GM23338 (cell line): Measurements from ENCODE around the gene EIF4A3. TPM values are rescaled to one million over a fixed set of nuclear protein-coding genes. Genes with fewer than 3 reads are reported as not detected.

ENCODE experiments used
- ATAC-seq: fragments of 200-7000 bp; cut with Tn5 transposase; 3 replicates; pipeline ENCODE4 v1.9.1; 2020
- DNase-seq: peaks from one replicate; pipeline ENCODE4 v3.0.0-alpha.2; 2015; ENCODE audit warnings: low spot score
- H2AFZ ChIP-seq: fragments of 200-600 bp; sonication (generic); 2 replicates; pipeline ENCODE4 v1.8.0; 2016; ENCODE audit warnings: antibody characterized with exemption, mild to moderate bottlenecking, moderate library complexity
- H3F3A ChIP-seq: fragments of 200-600 bp; sonication (generic); replicated peaks from 2 replicates; pipeline ENCODE4 v1.8.0; 2017; ENCODE audit warnings: antibody characterized with exemption, mixed run types, low read depth
- H3K27ac ChIP-seq: fragments of 200-600 bp; sonication (generic); 2 replicates; pipeline ENCODE4 v1.6.1; 2016; ENCODE audit warnings: low read depth
- H3K27me3 ChIP-seq: fragments of 200-600 bp; sonication (generic); 2 replicates; pipeline ENCODE4 v1.8.0; 2016; ENCODE audit warnings: mild to moderate bottlenecking, mixed run types, moderate library complexity; ENCODE audit not compliant: insufficient read depth
- H3K36me3 ChIP-seq: fragments of 200-600 bp; sonication (generic); 2 replicates; pipeline ENCODE4 v1.8.0; 2016; ENCODE audit warnings: mild to moderate bottlenecking; ENCODE audit not compliant: insufficient read depth
- H3K4me1 ChIP-seq: fragments of 200-600 bp; sonication (generic); 2 replicates; pipeline ENCODE4 v1.8.0; 2016; ENCODE audit warnings: mild to moderate bottlenecking, moderate library complexity; ENCODE audit not compliant: insufficient read depth
- H3K4me2 ChIP-seq: fragments of 200-600 bp; sonication (generic); 2 replicates; pipeline ENCODE4 v1.7.1; 2017; ENCODE audit warnings: mixed run types
- H3K4me3 ChIP-seq: fragments of 200-600 bp; sonication (generic); 2 replicates; pipeline ENCODE4 v1.6.1; 2016; ENCODE audit warnings: mixed run types
- H3K79me2 ChIP-seq: fragments of 200-600 bp; sonication (generic); replicated peaks from 2 replicates; pipeline ENCODE4 v1.8.0; 2017; ENCODE audit warnings: mild to moderate bottlenecking; ENCODE audit not compliant: insufficient read depth
- H3K9me2 ChIP-seq: fragments of 200-600 bp; sonication (generic); 2 replicates; pipeline ENCODE4 v1.8.0; 2017; ENCODE audit not compliant: insufficient read depth
- H4K20me1 ChIP-seq: fragments of 200-600 bp; sonication (generic); replicated peaks from 2 replicates; pipeline ENCODE4 v1.8.0; 2017; ENCODE audit warnings: mild to moderate bottlenecking; ENCODE audit not compliant: insufficient read depth
- H3K27ac Mint-ChIP-seq: 2 replicates; pipeline ENCODE4 v1.8.0; 2020; ENCODE audit warnings: inconsistent platforms, mild to moderate bottlenecking, moderate library complexity, mixed read lengths
- H3K27me3 Mint-ChIP-seq: 3 replicates; pipeline ENCODE4 v1.8.0; 2022; ENCODE audit warnings: low read depth, mild to moderate bottlenecking, moderate library complexity, mixed read lengths, inconsistent platforms; ENCODE audit not compliant: insufficient read depth, poor library complexity
- H3K36me3 Mint-ChIP-seq: 3 replicates; pipeline ENCODE4 v1.8.0; 2021; ENCODE audit warnings: low read depth, mild to moderate bottlenecking, inconsistent platforms, moderate library complexity, mixed read lengths
- H3K4me1 Mint-ChIP-seq: 3 replicates; pipeline ENCODE4 v1.8.0; 2020; ENCODE audit warnings: mild to moderate bottlenecking, inconsistent platforms, mixed read lengths
- H3K4me3 Mint-ChIP-seq: 3 replicates; pipeline ENCODE4 v1.8.0; 2021; ENCODE audit warnings: moderate library complexity, mild to moderate bottlenecking, inconsistent platforms, mixed read lengths
- H3K9me3 Mint-ChIP-seq: 3 replicates; pipeline ENCODE4 v1.8.0; 2020; ENCODE audit warnings: moderate library complexity, mild to moderate bottlenecking, inconsistent platforms, mixed read lengths
- CREB1 ChIP-seq: fragments of 250-450 bp; sonication (Bioruptor Pico); IDR thresholded peaks from 2 replicates; pipeline ENCODE4 v1.5.0; 2020; ENCODE audit warnings: low read depth, mild to moderate bottlenecking, moderate library complexity
- EZH2 ChIP-seq: fragments of 200-600 bp; sonication (generic); IDR thresholded peaks from one replicate; pipeline ENCODE4 v1.8.0; 2017; ENCODE audit warnings: antibody characterized with exemption, mild to moderate bottlenecking, low read depth; ENCODE audit not compliant: unreplicated experiment
- EZH2phosphoT487 ChIP-seq: fragments of 200-600 bp; sonication (generic); IDR thresholded peaks from one replicate; pipeline ENCODE4 v1.8.1; 2018; ENCODE audit warnings: antibody characterized with exemption; ENCODE audit not compliant: unreplicated experiment
- JUNB ChIP-seq: IDR thresholded peaks from one replicate; pipeline ENCODE4 v1.6.1; 2016; ENCODE audit warnings: antibody characterized with exemption; ENCODE audit not compliant: unreplicated experiment
- NANOG ChIP-seq: IDR thresholded peaks from 2 replicates; pipeline ENCODE4 v1.6.1; 2016; ENCODE audit warnings: antibody characterized with exemption, borderline replicate concordance
- POLR2AphosphoS5 ChIP-seq: IDR thresholded peaks from 2 replicates; pipeline ENCODE4 v1.6.1; 2016; ENCODE audit warnings: antibody characterized with exemption, low read depth
- STAT1 ChIP-seq: IDR thresholded peaks from one replicate; pipeline ENCODE4 v1.6.1; 2016; ENCODE audit warnings: antibody characterized with exemption; ENCODE audit not compliant: unreplicated experiment
- ZNF114 ChIP-seq: fragments of 250-450 bp; sonication (Bioruptor Pico); IDR thresholded peaks from 2 replicates; pipeline ENCODE4 v1.5.0; 2020; ENCODE audit warnings: mild to moderate bottlenecking, moderate library complexity
- ZNF331 ChIP-seq: fragments of 250-450 bp; sonication (Bioruptor Pico); IDR thresholded peaks from 2 replicates; pipeline ENCODE4 v1.5.0; 2020; ENCODE audit warnings: low read depth, mild to moderate bottlenecking, moderate library complexity
- polyA plus RNA-seq: library from polyadenylated mRNA; unstranded; fragments of >200 nt; fragmentation: Nextera tagmentation; extraction: Ambion mirVana; gene quantifications from 2 replicates; pipeline ENCODE4 v1.2.1, GENCODE V29; 2016
- total RNA-seq: library from RNA; depleted of rRNA; stranded (reverse); fragments of >200 nt; shearing (Covaris generic); gene quantifications from 2 replicates; pipeline ENCODE4 v1.2.3, GENCODE V29; 2014
- TF ChIP-seq, protein P1 (sequence below): IDR thresholded peaks from 2 replicates; pipeline ENCODE4 v1.6.1; 2016; ENCODE audit warnings: antibody characterized with exemption
- TF ChIP-seq, protein P2 (sequence below): IDR thresholded peaks from one replicate; pipeline ENCODE4 v1.6.1; 2018; ENCODE audit warnings: antibody characterized with exemption; ENCODE audit not compliant: unreplicated experiment
- TF ChIP-seq, protein P3 (sequence below), 2 experiments: fragments of 200-600 bp in 1 of 2; sonication (generic) in 1 of 2; conservative IDR thresholded peaks; 2 replicates each; pipeline versions ENCODE4 v1.5.1 to v1.6.1; 2016 to 2017; ENCODE audit warnings: antibody characterized with exemption in 2 of 2, low read depth in 2 of 2, mild to moderate bottlenecking in 2 of 2, moderate library complexity in 1 of 2

Gene EIF4A3
- total and polyA plus RNA-seq, 2 experiments from 2014 or later = 146 to 156 TPM

DNA sequence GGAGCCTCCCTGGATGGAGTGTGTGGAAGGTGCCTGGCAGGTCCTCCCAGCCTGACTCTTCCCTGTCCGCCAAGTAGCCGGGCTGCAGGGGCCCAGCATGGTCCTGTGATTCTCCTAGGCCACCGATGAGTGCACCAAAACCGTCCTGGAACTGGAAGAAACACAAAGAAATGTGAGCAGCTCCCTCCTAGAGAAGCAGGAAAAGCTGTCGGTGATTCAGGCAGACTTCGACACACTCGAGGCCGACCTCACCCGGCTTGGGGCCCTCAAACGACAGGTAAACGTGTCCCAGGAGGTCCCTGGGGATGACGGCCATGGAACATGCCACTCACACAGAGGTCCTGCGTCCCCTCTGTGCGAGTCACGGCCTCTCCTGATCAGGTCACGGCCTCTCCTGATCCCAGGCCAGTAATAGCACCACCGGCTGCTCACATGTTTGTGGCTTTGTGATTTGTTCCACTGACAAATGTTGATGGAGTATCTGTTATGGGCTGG, 49.8 kb downstream of the EIF4A3 start:
- Histone ChIP-seq H3K27me3 (peaks cover 8% of the 10 kb centered on the region; the same call in 1 of the 2 replicates), H3K36me3 (no peaks in the 10 kb centered on the region), H3K4me1 (peaks cover 5% of the 10 kb centered on the region; the same call in 1 of the 2 replicates), H3K27ac (no peak overlapping the region), H3K4me2 (no peak overlapping the region), H3K9me2 (no peaks in the 10 kb centered on the region), H2AFZ (no peak overlapping the region), H4K20me1 (no peaks in the 10 kb centered on the region), H3K4me3 (no peak overlapping the region), H3K79me2 (0 out of 2 replicates have a peak, but pooled peaks cover under 1% of the 10 kb centered on the region), H3F3A (0 out of 2 replicates have a peak, but pooled peaks cover 4% of the 10 kb centered on the region)
- ATAC-seq (no peak), DNase-seq (no peak)
- no peak for TF ChIP-seq JUNB
- TF ChIP-seq, protein P1, sequence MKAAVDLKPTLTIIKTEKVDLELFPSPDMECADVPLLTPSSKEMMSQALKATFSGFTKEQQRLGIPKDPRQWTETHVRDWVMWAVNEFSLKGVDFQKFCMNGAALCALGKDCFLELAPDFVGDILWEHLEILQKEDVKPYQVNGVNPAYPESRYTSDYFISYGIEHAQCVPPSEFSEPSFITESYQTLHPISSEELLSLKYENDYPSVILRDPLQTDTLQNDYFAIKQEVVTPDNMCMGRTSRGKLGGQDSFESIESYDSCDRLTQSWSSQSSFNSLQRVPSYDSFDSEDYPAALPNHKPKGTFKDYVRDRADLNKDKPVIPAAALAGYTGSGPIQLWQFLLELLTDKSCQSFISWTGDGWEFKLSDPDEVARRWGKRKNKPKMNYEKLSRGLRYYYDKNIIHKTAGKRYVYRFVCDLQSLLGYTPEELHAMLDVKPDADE = no peak
- no peak for TF ChIP-seq EZH2
- TF ChIP-seq, protein P2, sequence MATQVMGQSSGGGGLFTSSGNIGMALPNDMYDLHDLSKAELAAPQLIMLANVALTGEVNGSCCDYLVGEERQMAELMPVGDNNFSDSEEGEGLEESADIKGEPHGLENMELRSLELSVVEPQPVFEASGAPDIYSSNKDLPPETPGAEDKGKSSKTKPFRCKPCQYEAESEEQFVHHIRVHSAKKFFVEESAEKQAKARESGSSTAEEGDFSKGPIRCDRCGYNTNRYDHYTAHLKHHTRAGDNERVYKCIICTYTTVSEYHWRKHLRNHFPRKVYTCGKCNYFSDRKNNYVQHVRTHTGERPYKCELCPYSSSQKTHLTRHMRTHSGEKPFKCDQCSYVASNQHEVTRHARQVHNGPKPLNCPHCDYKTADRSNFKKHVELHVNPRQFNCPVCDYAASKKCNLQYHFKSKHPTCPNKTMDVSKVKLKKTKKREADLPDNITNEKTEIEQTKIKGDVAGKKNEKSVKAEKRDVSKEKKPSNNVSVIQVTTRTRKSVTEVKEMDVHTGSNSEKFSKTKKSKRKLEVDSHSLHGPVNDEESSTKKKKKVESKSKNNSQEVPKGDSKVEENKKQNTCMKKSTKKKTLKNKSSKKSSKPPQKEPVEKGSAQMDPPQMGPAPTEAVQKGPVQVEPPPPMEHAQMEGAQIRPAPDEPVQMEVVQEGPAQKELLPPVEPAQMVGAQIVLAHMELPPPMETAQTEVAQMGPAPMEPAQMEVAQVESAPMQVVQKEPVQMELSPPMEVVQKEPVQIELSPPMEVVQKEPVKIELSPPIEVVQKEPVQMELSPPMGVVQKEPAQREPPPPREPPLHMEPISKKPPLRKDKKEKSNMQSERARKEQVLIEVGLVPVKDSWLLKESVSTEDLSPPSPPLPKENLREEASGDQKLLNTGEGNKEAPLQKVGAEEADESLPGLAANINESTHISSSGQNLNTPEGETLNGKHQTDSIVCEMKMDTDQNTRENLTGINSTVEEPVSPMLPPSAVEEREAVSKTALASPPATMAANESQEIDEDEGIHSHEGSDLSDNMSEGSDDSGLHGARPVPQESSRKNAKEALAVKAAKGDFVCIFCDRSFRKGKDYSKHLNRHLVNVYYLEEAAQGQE = no peak
- no peak for TF ChIP-seq NANOG
- TF ChIP-seq STAT1 = no peak
- TF ChIP-seq POLR2AphosphoS5 = no peak
- no peak for TF ChIP-seq EZH2phosphoT487
- no peak for TF ChIP-seq ZNF114
- TF ChIP-seq ZNF331 (CRISPR knock-in tag) = no peak
- no peak for TF ChIP-seq CREB1 (CRISPR knock-in tag)
- peaks cover 5% of the 10 kb centered on the region for H3K4me1 Mint-ChIP-seq
- no peaks in the 10 kb centered on the region; the same call in 2 of the 3 replicates for H3K9me3 Mint-ChIP-seq
- no peak overlapping the region for H3K27ac Mint-ChIP-seq
- peaks cover 17% of the 10 kb centered on the region for H3K27me3 Mint-ChIP-seq
- H3K36me3 Mint-ChIP-seq = no peaks in the 10 kb centered on the region; the same call in 2 of the 3 replicates
- no peak overlapping the region for H3K4me3 Mint-ChIP-seq

GRCh38 chr17:80096561-80097021, 50.3 kb downstream of the EIF4A3 start:
- no peaks in the 10 kb centered on the region for H4K20me1 ChIP-seq
- ATAC-seq (no peak), DNase-seq (no peak)
- H3F3A ChIP-seq = 0 out of 2 replicates have a peak, but pooled peaks cover 4% of the 10 kb centered on the region
- no peaks in the 10 kb centered on the region for H3K36me3 ChIP-seq
- peaks cover 8% of the 10 kb centered on the region; the same call in 1 of the 2 replicates for H3K27me3 ChIP-seq
- H3K4me1 ChIP-seq = peaks cover 3% of the 10 kb centered on the region; the same call in 1 of the 2 replicates
- no peak overlapping the region for H2AFZ ChIP-seq
- Mint-ChIP-seq H3K9me3 (no peaks in the 10 kb centered on the region), H3K36me3 (no peaks in the 10 kb centered on the region; the same call in 2 of the 3 replicates), H3K27me3 (peaks cover 12% of the 10 kb centered on the region), H3K4me3 (no peak overlapping the region), H3K4me1 (peaks cover 2% of the 10 kb centered on the region), H3K27ac (no peak overlapping the region)
- H3K27ac ChIP-seq = no peak overlapping the region
- no peaks in the 10 kb centered on the region for H3K79me2 ChIP-seq
- H3K9me2 ChIP-seq = no peaks in the 10 kb centered on the region
- no peak overlapping the region for H3K4me2 ChIP-seq
- H3K4me3 ChIP-seq = no peak overlapping the region
- TF ChIP-seq NANOG = no peak
- TF ChIP-seq EZH2phosphoT487 = no peak
- no peak for TF ChIP-seq EZH2
- TF ChIP-seq JUNB = no peak
- TF ChIP-seq, protein P3, sequence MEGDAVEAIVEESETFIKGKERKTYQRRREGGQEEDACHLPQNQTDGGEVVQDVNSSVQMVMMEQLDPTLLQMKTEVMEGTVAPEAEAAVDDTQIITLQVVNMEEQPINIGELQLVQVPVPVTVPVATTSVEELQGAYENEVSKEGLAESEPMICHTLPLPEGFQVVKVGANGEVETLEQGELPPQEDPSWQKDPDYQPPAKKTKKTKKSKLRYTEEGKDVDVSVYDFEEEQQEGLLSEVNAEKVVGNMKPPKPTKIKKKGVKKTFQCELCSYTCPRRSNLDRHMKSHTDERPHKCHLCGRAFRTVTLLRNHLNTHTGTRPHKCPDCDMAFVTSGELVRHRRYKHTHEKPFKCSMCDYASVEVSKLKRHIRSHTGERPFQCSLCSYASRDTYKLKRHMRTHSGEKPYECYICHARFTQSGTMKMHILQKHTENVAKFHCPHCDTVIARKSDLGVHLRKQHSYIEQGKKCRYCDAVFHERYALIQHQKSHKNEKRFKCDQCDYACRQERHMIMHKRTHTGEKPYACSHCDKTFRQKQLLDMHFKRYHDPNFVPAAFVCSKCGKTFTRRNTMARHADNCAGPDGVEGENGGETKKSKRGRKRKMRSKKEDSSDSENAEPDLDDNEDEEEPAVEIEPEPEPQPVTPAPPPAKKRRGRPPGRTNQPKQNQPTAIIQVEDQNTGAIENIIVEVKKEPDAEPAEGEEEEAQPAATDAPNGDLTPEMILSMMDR (conservative IDR thresholded peaks at IDR 0.05; ENCODE audit: low read depth in 2 of 2) = no peak
